AG08396 (cell line): ENCODE results near the gene MYT1.
"Not testable (repeated sequence)": the region's sequence is repeated elsewhere in the genome, so short reads cannot be mapped to it uniquely, and the experiment has no call there.

ENCODE experiments used
- DNase-seq: peaks from one replicate; pipeline ENCODE4 v3.0.0; 2012; ENCODE audit warnings: low spot score, mixed read lengths

The MYT1 gene

DNA sequence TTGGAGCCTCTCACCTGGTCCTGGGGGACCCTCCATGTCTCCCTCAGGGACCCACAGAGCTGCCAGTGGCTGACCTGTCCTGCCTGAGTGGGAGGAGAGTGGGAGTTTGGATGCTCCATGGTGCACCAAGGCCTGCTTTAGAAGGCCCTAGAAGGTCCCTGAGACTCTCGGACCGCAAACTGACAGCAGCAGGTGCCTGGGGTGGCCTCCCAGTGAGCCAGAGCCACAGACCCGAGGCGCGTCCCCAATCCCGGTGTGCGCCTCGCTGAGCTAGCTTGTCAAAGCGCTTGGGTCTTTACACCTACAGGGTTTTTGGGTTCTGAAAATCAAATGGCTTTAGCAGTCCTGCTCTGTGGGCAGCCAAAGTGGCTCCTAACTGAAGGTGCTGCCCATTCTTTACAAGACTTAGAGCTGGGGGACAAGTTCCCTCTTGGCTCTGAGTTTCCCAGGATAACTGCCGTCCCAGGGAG, 4.9 kb downstream of the MYT1 start:
- DNase-seq: no peak

DNA sequence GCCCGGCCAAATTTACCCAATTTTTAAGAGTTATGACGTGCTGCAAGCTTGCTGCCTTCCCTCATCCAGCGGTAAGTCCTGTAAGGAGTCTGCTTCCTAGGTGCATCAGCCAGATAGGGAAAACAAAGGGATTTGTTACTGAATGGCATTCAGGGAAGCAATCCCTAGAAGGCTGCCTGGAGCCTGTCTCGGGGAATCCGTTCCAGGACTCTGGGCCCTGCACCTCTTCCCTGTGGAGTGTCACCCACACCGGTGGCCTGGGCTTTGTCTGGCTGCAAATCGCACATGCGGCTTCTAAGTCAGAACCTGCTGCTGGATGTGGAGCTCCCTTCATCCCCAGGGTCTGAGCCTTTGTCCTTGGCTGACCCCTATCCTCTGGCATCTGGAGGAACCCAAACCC, 7.0 kb downstream of the MYT1 start:
- DNase-seq: no peak

DNA sequence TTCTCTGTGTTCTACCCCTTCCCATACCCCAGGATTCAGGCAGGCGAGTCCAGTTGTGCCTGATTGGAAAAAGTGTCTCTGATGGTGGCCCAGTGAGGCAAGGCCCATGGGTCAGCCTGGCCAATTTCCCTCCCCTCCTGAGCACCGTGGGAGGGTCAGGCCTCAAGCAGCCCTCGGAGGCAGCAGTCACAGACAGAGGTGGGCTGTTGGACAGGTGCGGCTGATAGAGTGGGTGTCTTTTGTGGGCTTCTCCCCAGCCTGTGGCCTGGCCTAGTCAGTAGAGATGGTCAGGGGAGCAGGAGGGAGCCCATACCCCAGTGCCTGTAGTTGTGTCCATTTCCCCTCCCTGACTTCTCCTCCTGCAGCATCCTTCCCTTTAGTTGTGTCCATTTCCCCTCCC, 8.9 kb downstream of the MYT1 start:
- DNase-seq: no peak

DNA sequence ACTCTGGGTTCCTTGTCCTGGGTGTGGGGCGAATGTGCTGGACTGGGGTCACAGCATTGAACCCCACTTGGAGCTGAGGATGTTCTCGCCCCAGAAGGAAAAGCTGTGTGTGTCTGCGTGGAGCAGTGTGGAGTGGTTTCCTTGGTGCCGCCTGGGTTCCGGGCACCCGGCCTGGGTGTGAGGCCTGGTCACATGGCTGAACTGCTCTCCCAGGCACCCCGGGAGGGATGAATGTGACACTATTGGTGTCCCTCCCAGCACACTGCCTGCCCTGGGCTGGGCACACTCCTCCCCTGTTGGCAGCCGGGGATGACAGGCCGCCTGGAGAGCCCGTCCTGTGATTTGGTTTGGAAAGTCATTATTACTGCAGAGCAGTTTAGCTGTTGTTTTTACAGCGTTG, 12.3 kb downstream of the MYT1 start:
- DNase-seq: no peak

DNA sequence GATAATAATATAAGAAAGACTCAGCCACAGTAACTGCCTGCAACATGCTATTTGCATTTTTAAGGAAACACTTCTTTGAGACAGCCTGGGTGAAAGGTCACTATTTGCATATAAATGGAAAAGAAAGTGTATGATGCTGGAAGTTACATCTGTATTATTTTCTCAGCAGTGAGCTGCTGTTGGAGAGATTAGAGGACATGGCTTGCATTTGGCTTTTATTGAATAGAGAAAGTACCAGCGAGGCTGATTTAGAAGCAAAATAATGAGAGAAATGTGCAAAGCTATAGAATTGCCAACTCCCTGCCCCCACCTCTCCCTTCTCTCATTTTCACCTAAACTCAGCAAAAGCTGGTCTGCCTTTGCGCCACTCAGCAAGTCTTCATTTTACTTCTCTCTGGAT, 12.7 kb downstream of the MYT1 start:
- DNase-seq: no peak

DNA sequence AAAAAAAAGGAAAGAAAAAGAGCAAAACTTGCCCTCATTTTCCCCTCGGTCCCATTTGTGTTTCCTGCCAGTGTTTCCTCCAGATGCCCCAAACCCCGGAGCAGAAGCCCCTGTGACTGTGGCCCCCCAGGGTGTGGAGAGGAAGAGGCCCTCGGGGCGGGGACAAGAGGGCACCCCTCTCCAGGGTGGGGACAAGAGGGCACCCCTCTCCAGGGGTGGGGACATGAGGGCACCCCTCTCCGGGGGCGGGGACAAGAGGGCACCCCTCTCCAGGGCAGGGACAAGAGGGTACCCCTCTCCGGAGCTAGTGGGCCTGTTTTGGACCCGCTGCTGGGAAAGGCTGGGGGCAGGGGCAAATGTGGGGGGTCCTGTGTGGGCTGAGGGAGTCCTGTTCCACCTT, 13.1 kb downstream of the MYT1 start:
- no peak for DNase-seq

DNA sequence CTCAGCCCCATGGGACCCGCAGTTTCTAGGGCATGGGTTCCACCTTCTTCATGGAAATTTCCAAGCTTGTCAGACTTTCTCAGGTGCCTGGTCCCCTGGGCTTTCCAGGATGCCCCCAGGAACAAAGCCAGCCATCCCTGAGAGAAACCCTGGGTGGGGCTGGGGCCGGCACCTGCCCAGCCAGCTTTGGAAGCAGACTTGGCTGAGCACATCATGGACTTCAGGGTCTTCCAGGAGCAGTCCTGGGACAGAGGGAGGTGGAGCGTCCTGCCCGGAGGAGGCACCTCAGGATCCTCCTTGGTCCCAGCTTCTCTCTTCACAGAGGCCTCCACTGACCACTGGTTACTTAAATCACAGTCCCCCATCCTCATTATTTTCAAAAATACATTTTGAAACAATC, 13.5 kb downstream of the MYT1 start:
- DNase-seq: no peak

DNA sequence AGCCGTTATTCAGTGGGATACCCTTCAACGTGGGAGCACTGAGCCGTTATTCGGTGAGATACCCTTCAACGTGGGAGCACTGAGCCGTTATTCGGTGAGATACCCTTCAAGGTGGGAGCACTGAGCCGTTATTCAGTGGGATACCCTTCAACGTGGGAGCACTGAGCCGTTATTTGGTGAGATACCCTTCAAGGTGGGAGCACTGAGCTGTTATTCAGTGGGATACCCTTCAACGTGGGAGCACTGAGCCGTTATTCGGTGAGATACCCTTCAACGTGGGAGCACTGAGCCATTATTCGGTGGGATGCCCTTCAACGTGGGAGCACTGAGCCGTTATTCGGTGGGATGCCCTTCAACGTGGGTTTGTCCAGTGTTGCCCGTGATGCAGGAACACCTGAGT, 14.7 kb downstream of the MYT1 start:
- DNase-seq: not testable (repeated sequence)

DNA sequence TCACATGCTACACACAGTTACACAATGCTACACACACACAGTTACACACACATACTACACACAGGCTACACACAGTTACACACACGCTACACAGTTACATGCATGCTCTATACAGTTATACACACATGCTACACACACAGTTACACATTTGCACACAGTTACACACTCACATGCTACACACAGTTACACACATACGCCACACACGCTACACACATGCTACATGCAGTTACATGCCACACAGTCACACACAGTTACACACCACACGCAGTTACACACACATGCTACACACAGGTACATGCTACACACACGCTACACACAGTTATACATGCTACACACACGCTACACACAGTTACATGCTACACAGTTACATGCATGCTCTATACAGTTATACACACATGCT, 15.6 kb downstream of the MYT1 start:
- DNase-seq: no peak

DNA sequence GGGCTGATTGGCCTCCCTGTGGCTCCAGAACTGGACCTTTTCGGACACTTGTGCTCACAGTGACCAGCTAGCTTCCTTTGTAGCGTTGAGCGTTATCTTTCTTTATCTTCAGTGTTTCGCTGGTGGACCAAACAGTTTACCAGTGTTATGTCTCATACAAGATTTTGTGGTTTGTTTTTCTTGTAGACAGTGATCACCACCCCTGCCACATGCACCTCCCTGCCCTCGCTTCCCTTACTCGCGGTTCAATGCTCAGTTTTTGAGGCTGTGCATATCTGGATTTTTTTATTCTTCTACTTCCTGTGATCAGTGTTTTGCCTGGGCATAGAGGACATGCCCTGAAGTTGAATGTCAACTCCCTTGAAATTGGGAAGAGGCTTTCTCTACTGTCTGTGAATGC, 16.4 kb downstream of the MYT1 start:
- no peak for DNase-seq

DNA sequence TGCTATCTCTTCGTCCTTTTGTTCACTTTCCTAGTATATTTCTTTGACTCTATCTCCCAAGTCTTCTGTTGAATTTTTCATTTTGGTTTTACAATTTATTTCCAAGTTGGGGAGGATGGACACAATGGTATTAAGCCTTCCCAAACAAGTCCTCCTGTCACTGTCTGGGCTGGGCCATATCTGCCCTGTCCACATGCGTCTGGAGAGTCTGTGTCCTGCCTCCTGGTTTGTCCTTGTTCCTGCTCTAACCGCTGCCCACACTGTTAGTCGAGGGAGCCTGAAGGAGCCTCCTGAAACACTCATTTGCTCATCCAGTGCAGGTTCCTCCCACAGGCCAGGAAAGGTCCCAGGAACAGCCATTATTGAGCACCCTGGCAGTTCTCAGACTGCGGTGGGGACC, 17.1 kb downstream of the MYT1 start:
- no peak for DNase-seq

DNA sequence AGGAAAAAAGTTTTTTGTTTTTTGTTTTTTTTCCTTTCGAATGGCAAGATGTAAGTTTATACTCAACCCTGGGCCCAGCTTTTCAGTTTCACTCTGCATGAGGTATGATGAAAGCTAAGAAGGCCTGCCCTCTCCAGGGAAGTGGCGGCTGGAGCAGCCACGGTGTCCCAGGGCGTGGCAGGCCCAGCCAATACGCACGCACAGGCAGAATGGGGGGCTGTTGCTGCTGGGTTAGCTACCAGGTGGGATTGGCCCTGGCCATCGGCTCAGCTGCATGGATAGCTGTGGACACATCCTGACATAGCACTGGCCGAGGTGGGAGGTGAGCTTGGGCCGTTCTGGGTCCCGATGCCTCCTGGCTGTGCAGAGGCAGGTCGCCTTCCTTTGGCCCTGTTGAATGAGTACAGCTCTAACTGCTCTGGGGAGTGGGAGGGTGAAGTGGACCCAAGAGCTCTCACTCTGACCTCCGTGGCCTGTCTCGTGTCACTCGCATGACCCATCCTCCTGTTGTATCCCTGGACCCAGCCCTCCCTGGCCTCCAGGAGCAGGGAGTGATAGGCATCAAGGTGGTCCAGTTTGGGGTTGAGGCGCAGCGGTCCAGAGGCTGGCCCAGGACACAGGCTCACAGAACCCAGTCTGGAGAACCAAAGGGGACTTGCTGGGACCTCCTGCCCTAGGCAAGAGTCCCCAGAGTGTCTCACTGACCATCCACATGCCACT, 18.1 kb downstream of the MYT1 start:
- DNase-seq: no peak

DNA sequence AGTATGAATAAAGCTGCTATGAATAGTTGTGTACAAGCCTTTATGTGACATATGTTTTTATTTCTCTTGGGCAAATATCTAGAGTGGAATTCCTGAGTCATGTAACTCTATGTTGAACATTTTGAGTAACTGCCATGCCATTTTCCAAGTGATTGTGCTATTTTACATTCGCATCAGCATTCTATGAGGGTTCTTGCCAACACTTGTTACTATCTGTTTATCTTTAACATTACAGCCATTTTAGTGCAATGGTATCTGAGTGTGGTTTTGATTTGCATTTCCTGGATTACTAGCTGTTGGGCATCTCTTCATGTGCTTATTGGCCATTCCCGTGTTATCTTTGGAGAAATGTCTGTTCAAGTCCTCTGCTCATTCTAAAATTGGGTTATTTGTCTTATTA, 19.1 kb downstream of the MYT1 start:
- DNase-seq: no peak

DNA sequence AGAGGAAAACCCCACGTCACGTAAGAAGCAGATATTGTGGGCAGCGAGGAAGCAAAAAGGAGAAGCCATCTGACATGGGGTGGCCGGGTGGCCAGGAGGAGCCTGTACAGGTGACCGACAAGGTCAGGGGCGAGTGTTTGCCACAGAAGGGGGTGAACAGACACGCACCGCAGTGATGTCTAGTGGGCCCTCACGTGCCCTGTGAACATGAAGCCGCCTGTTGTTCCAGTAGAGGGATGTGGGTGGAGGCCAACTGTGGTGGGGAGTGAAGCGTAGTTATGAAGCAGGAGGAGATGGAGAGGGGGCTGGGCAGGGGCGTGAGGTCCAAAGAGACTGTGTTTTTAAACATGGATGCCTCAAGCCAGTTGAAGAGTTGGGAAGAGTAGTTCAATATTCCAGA, 20.5 kb downstream of the MYT1 start:
- DNase-seq: no peak

DNA sequence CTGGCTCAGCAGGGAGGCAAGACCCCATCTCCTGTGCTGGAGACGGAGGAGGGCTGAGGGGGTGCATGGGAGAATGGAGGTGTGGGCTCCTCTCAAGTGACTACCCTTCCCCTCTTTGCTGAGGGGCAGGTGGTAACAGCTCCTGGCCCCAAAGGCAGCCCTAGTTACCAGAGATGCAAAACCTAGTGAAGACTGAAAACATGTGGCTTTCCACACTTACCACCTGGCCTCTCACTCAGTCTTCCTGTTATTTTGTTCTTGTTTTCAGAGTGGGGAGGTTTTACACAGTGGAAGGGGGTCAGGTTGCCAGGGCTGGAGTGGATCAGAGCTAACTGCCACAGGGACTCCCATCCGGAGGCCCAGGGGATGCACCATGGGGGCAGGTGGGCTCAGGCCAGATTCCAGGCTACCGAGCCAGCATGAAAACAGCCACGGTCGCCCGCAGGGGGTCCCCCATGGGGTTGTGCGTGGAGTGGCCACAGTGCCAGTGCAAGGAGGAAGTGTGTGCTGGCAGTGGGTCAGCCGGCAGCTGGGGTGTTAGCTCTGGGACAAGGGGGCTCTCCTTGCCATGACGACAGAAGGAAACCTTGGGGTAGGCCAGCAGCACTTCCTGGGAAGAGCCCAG, 21.1 kb downstream of the MYT1 start:
- no peak for DNase-seq

DNA sequence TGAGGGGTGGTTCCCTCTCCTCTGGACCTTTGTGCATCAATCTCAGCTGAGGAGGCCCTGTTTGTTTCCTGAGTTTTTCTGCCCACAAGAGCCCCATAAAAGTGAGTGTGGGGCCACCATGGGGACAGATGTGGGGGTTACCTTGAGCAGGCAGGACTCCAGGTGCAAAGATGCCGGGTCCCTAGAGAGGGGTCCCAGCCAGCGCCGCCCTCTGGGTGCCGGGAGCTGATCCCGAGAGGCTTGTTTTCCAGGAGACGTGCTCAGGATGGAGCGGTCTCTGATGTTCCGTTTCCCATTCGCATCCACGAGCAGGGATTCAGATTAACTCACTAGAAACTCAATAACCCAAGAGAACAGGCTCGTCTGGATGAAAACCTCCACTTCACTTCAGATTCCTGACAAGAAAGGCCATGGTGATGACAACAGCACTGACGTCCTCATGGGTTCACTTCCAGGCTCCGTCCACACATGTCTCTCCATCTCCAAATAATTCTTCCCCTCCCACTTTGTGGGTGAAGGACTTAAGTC, 21.9 kb downstream of the MYT1 start:
- DNase-seq: no peak

DNA sequence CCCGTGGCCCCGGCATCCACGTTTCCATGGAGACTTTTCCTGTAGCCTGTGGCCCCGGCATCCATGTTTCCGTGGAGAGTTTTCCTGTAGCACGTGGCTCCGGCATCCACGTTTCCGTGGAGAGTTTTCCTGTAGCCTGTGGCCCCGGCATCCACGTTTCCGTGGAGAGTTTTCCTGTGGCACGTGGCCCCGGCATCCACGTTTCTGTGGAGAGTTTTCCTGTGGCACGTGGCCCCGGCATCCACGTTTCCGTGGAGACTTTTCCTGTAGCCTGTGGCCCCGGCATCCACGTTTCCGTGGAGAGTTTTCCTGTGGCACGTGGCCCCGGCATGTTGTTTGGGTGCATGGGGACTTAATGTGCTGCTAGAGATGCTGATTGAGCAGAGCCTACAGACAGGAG, 23.0 kb downstream of the MYT1 start:
- DNase-seq: not testable (repeated sequence)

DNA sequence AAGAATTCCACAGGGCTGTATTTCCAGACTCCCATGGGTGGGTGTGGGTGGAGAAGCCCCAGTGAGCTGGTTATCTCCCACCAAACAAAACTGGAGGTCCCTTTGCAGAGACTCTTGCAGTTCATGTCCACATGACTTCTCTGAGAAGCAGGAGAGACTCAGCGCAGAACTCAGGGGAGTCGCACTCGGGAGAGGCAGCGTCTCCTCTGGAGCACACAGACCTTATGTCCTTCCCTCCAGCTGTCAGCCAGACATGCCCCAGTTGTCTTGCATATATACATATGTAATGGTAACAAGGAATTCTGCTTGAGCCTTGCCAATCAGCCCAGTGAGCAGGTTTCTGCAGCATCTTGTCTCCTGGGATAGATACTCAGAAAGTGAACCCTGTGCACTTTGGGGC, 23.8 kb downstream of the MYT1 start:
- no peak for DNase-seq

DNA sequence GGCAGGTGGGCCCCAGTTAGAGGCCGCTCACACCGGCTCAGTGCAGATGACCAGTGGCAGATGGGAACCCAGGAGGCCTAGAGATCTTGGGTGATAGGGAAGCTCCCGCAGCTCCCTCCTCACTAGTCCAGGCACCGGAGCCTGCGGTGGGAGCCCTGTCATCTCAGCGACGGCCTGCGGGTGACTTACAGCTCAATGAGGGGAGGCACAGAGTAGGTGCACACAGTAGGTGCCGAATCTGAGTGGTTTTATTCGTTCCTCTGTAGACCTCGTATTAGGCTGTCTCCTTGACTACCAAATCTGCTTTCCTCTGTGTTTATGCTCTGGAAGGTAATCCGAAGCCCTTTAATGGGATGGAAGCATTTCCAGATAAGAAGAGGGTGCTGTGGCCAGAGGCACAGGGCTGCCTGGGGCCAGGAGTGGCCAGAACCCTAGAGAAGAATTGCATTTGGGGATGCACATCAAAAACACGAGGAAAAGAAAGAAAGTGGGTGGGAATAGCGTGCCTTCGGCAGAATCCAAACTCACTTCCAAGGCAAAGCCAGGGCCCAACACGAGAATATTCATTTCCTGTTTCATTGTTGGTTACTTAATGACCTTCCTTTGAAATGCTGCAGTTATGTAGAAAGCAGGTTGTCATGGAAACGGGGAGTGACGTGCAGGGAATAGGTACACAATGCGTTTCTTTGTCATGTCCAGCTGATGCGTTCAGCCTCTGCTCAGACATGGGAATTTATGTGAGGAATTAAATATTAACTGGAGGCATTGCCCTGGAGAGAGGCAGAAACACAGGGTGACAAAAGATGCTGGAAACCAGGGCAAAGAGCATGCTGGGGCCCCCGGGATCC, 24.7 kb downstream of the MYT1 start:
- no peak for DNase-seq

DNA sequence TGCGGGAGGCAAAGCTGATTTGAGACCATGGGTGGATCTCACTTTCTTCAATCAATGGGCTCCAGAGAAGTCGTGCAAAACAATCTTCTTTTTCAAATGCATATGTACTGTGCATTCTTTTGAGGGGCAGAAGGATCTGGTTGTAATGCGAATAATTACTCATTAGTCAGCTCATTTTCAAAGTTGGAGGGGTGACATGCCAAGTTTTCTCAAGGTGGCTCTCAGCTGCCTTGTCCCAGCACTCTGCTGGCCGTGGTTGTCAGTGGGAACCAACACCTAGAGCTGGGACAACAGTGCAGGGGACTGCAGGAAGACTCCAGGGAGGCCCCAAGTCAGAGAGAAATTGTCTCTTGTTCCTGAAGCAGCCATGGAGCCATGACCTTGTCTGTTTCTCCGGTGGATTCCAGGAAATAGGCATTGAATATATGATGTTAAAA, 25.3 kb downstream of the MYT1 start:
- DNase-seq: no peak

DNA sequence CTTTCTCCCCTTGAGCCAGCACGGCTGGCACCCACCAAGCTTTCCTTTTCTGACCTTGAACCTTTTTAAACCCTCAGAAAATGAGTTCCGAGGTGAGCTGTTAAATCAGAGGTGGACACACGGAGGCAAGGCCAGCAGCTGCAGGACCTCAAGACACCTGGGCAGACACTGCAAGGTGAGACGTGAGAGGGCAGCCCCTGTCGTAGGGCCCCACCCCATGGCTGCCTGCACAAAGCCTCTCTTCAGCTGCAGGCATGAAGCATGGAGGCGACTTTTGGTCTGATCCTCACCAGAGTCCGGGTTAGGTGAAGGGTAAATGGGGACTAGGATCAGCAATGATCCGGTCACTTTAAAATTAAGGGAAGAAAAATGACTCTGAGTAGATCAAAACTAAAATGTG, 25.7 kb downstream of the MYT1 start:
- no peak for DNase-seq

DNA sequence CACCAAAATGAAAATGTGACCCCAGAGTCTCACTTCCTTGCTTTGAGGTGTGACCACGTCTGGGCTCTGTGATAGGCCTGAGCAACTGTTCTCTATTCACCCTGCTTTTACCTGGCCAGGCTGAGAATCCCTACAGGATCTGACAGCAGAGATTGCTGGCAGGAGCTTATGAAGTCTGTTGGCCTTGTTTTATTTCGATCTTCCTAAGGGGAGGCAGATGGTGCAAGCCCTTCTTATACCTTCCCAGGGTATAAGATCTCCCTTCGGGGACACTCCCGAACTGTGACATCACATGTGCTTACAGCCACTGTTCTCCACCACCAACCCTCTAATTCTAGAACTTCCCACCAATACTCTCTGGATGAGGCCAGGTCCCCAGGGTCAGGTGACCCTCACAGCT, 26.8 kb downstream of the MYT1 start:
- DNase-seq: no peak

DNA sequence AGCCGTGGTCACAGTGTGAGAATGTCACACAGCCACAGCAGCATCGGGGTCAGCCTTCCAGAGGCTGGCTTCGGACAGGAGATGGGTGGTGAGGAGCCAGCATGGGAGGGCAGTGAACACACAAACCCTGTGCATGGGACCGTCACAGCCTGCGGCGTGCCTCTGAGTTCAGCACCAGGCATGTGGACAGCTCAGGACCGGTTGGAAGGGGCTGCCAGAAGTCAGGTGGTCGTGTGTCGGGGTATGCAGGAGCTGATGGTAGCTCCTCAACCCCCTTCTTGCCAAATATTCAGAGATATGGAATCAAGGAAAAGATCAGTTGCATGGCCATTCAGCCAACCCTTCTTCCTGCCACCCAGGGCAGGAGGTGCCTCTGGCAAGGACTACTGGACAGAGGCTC, 28.2 kb downstream of the MYT1 start:
- DNase-seq: no peak
